ENCODE data around the gene TRABD2B. TPM values are rescaled to one million over a fixed set of nuclear protein-coding genes. Genes with fewer than 3 reads are reported as not detected.

Gene TRABD2B
- total and polyA plus RNA-seq, 2 donors (not counting 1 experiment from before 2014, with no cell fraction given) = under 0.01 TPM; not detected in 1

- Histone ChIP-seq H3K79me2 (ENCODE audit: control insufficient read depth, insufficient read depth, low read length) (no peaks in the 10 kb centered on the region), H3K9ac (ENCODE audit: insufficient read depth, low read length) (no peak overlapping the region), H4K20me1 (ENCODE audit: control insufficient read depth, extremely low read depth, insufficient read depth, low read length) (no peaks in the 10 kb centered on the region), H3K4me3 (replicated peaks in 1 of 4; ENCODE audit: control extremely low read depth in 1 of 4, insufficient read depth in 1 of 4, low read depth in 3 of 4, low read length in 4 of 4) (no peak overlapping the region), H2AFZ (ENCODE audit: low read length) (no peak overlapping the region), H3K27ac (ENCODE audit: insufficient read depth, low read length) (no peak overlapping the region), H3K4me2 (ENCODE audit: extremely low read depth, insufficient read depth, low read length) (no peak overlapping the region), H3K9me3 (ENCODE audit: control insufficient read depth, insufficient read depth, low read depth, low read length) (no peaks in the 10 kb centered on the region), H3K27me3 (ENCODE audit: control insufficient read depth, insufficient read depth, low read length) (no peaks in the 10 kb centered on the region), H3K4me1 (ENCODE audit: control insufficient read depth, extremely low read depth, insufficient read depth, low read length) (no peaks in the 10 kb centered on the region), H3K36me3 (ENCODE audit: control insufficient read depth, insufficient read depth, low read length) (no peaks in the 10 kb centered on the region)
- DNase-seq (ENCODE audit: low read depth in 2 of 2) = no peak
- TF ChIP-seq EZH2 (IDR thresholded peaks at IDR 0.05; ENCODE audit: low read length, missing control alignments) = no peak
- no peak for TF ChIP-seq CTCF (conservative IDR thresholded peaks at IDR 0.05 in 1 of 2, IDR thresholded peaks at IDR 0.05 in 1 of 2; ENCODE audit: low read depth in 1 of 2, low read length in 2 of 2)
These were observed 81.4 kb downstream of the TRABD2B start for GRCh38 chr1:47915677-47916353.

GRCh38 chr1:47914952-47915676 is 82.1 kb downstream of the TRABD2B start:
- H3K4me2 ChIP-seq (ENCODE audit: extremely low read depth, insufficient read depth, low read length) = no peak overlapping the region
- H3K9me3 ChIP-seq (ENCODE audit: control insufficient read depth, insufficient read depth, low read depth, low read length) = no peaks in the 10 kb centered on the region
- H3K27me3 ChIP-seq (ENCODE audit: control insufficient read depth, insufficient read depth, low read length) = no peaks in the 10 kb centered on the region
- H2AFZ ChIP-seq (ENCODE audit: low read length) = no peak overlapping the region
- no peaks in the 10 kb centered on the region for H3K36me3 ChIP-seq (ENCODE audit: control insufficient read depth, insufficient read depth, low read length)
- TF ChIP-seq EZH2 (IDR thresholded peaks at IDR 0.05; ENCODE audit: low read length, missing control alignments) = no peak
- no peak for TF ChIP-seq CTCF (conservative IDR thresholded peaks at IDR 0.05 in 1 of 2, IDR thresholded peaks at IDR 0.05 in 1 of 2; ENCODE audit: low read depth in 1 of 2, low read length in 2 of 2)
- no peak for DNase-seq (ENCODE audit: low read depth in 2 of 2)
- H4K20me1 ChIP-seq (ENCODE audit: control insufficient read depth, extremely low read depth, insufficient read depth, low read length) = no peaks in the 10 kb centered on the region
- H3K79me2 ChIP-seq (ENCODE audit: control insufficient read depth, insufficient read depth, low read length) = no peaks in the 10 kb centered on the region
- no peak overlapping the region for H3K4me3 ChIP-seq (replicated peaks in 1 of 4; ENCODE audit: control extremely low read depth in 1 of 4, insufficient read depth in 1 of 4, low read depth in 3 of 4, low read length in 4 of 4)
- no peak overlapping the region for H3K9ac ChIP-seq (ENCODE audit: insufficient read depth, low read length)
- H3K4me1 ChIP-seq (ENCODE audit: control insufficient read depth, extremely low read depth, insufficient read depth, low read length) = no peaks in the 10 kb centered on the region
- no peak overlapping the region for H3K27ac ChIP-seq (ENCODE audit: insufficient read depth, low read length)

GRCh38 chr1:47914218-47914938 is 82.8 kb downstream of the TRABD2B start:
- no peak for DNase-seq (ENCODE audit: low read depth in 2 of 2)
- Histone ChIP-seq H2AFZ (ENCODE audit: low read length) (no peak overlapping the region), H3K36me3 (ENCODE audit: control insufficient read depth, insufficient read depth, low read length) (no peaks in the 10 kb centered on the region), H3K9me3 (ENCODE audit: control insufficient read depth, insufficient read depth, low read depth, low read length) (no peaks in the 10 kb centered on the region), H3K27ac (ENCODE audit: insufficient read depth, low read length) (no peak overlapping the region), H3K9ac (ENCODE audit: insufficient read depth, low read length) (no peak overlapping the region), H3K27me3 (ENCODE audit: control insufficient read depth, insufficient read depth, low read length) (no peaks in the 10 kb centered on the region), H3K4me2 (ENCODE audit: extremely low read depth, insufficient read depth, low read length) (no peak overlapping the region), H3K79me2 (ENCODE audit: control insufficient read depth, insufficient read depth, low read length) (no peaks in the 10 kb centered on the region), H4K20me1 (ENCODE audit: control insufficient read depth, extremely low read depth, insufficient read depth, low read length) (no peaks in the 10 kb centered on the region), H3K4me3 (replicated peaks in 1 of 4; ENCODE audit: control extremely low read depth in 1 of 4, insufficient read depth in 1 of 4, low read depth in 3 of 4, low read length in 4 of 4) (no peak overlapping the region), H3K4me1 (ENCODE audit: control insufficient read depth, extremely low read depth, insufficient read depth, low read length) (no peaks in the 10 kb centered on the region)
- TF ChIP-seq EZH2 (IDR thresholded peaks at IDR 0.05; ENCODE audit: low read length, missing control alignments) = no peak
- TF ChIP-seq CTCF (conservative IDR thresholded peaks at IDR 0.05 in 1 of 2, IDR thresholded peaks at IDR 0.05 in 1 of 2; ENCODE audit: low read depth in 1 of 2, low read length in 2 of 2) = no peak
